ENCODE results near the gene NEURL1B.
A peak's percentile ranks its signal among the peaks of the same experiment; 100 is the strongest.

NEURL1B gene

GRCh38 chr5:172630082-172630481 is 11.0 kb upstream of the NEURL1B start:
- no peak overlapping the region for H3K4me3 ChIP-seq (ENCODE audit: low read depth, low read length)
- no peak overlapping the region for H3K27ac ChIP-seq (ENCODE audit: extremely low read depth, low read depth, low read length)
- H3K9me3 ChIP-seq (ENCODE audit: control insufficient read depth, insufficient read depth, low read depth, low read length) = no peaks in the 10 kb centered on the region
- TF ChIP-seq TSHZ1 (tag by site-specific recombination; IDR thresholded peaks at IDR 0.05; ENCODE audit: borderline replicate concordance) (no peak), ZNF658 (tag by site-specific recombination; IDR thresholded peaks at IDR 0.05) (no peak), ZXDB (tag by site-specific recombination; IDR thresholded peaks at IDR 0.05) (no peak)
- H3K36me3 ChIP-seq (ENCODE audit: control insufficient read depth in 2 of 2, insufficient read depth in 1 of 2, low read length in 2 of 2) = no peaks in the 10 kb centered on the region
- POLR2A ChIA-PET = interaction anchor here (0.6 to 1.2 kb wide), 2 partner anchors 17 to 584 kb away, joined by 4 to 5 read pairs; no protein-coding TSS in a partner anchor
- H3K4me1 ChIP-seq (ENCODE audit: control insufficient read depth, insufficient read depth, low read length) = no peaks in the 10 kb centered on the region
- CTCF ChIA-PET = interaction anchor here (0.5 kb wide), 1 partner anchor 18 kb away, joined by 3 read pairs; no protein-coding TSS in a partner anchor

GRCh38 chr5:172630482-172630881 is 10.6 kb upstream of the NEURL1B start:
- Histone ChIP-seq H3K36me3 (ENCODE audit: control insufficient read depth in 2 of 2, insufficient read depth in 1 of 2, low read length in 2 of 2) (no peaks in the 10 kb centered on the region), H3K27ac (ENCODE audit: extremely low read depth, low read depth, low read length) (no peak overlapping the region), H3K4me1 (ENCODE audit: control insufficient read depth, insufficient read depth, low read length) (no peaks in the 10 kb centered on the region), H3K9me3 (ENCODE audit: control insufficient read depth, insufficient read depth, low read depth, low read length) (no peaks in the 10 kb centered on the region), H3K4me3 (ENCODE audit: low read depth, low read length) (no peak overlapping the region)
- POLR2A ChIA-PET = interaction anchor here (0.6 kb wide), 1 partner anchor 584 kb away, joined by 4 read pairs; no protein-coding TSS in a partner anchor
- CTCF ChIA-PET = no interaction called here
- no peak for TF ChIP-seq ZNF175 (tag by site-specific recombination; IDR thresholded peaks at IDR 0.05)
- no peak for TF ChIP-seq ZNF26 (tag by site-specific recombination; IDR thresholded peaks at IDR 0.05)
- TF ChIP-seq ZNF274 (IDR thresholded peaks at IDR 0.05; ENCODE audit: low read length) = no peak
- no peak for TF ChIP-seq ZNF274 (tag by site-specific recombination; IDR thresholded peaks at IDR 0.05; ENCODE audit: borderline replicate concordance)
- TF ChIP-seq ZNF514 (tag by site-specific recombination; IDR thresholded peaks at IDR 0.05) = no peak
- TF ChIP-seq ZNF10 (tag by site-specific recombination; IDR thresholded peaks at IDR 0.05) = no peak
- TF ChIP-seq ZFHX2 (tag by site-specific recombination; conservative IDR thresholded peaks at IDR 0.05) = no peak
- TF ChIP-seq ZNF449 (tag by site-specific recombination; IDR thresholded peaks at IDR 0.05) = no peak
- TF ChIP-seq ZNF670 (tag by site-specific recombination; IDR thresholded peaks at IDR 0.05; ENCODE audit: low read depth) = no peak
- TF ChIP-seq ZFP37 (tag by site-specific recombination; IDR thresholded peaks at IDR 0.05) = no peak
- TF ChIP-seq HOXD13 (CRISPR knock-in tag; IDR thresholded peaks at IDR 0.05; ENCODE audit: borderline replicate concordance) = no peak

GRCh38 chr5:172630986-172631385 is 10.1 kb upstream of the NEURL1B start:
- H3K36me3 ChIP-seq (ENCODE audit: control insufficient read depth in 2 of 2, insufficient read depth in 1 of 2, low read length in 2 of 2) = no peaks in the 10 kb centered on the region
- H3K4me3 ChIP-seq (ENCODE audit: low read depth, low read length) = no peak overlapping the region
- no peak overlapping the region for H3K27ac ChIP-seq (ENCODE audit: extremely low read depth, low read depth, low read length)
- ChIA-PET POLR2A (no interaction called here), CTCF (no interaction called here)
- TF ChIP-seq ZIC2 (tag by site-specific recombination; IDR thresholded peaks at IDR 0.05) (peak; percentile 42; the same call in 1 of the 2 replicates), ZNF112 (tag by site-specific recombination; IDR thresholded peaks at IDR 0.05) (no peak), GLIS1 (tag by site-specific recombination; IDR thresholded peaks at IDR 0.05) (peak; percentile 55)
- no peaks in the 10 kb centered on the region for H3K4me1 ChIP-seq (ENCODE audit: control insufficient read depth, insufficient read depth, low read length)
- no peaks in the 10 kb centered on the region for H3K9me3 ChIP-seq (ENCODE audit: control insufficient read depth, insufficient read depth, low read depth, low read length)
